Astrocyte of the spinal cord (primary cell): ENCODE results near the gene SLC25A18.
"Not testable (repeated sequence)": the region's sequence is repeated elsewhere in the genome, so short reads cannot be mapped to it uniquely, and the experiment has no call there.

Source experiments
- DNase-seq: peaks from one replicate; pipeline ENCODE4 v3.0.0; 2011; ENCODE audit warnings: low read depth, low spot score
- H3K4me3 ChIP-seq: 2 replicates; pipeline ENCODE4 v1.5.1; 2011; ENCODE audit warnings: low read depth, mild to moderate bottlenecking, low read length, moderate library complexity
- CTCF ChIP-seq: IDR thresholded peaks from 2 replicates; pipeline ENCODE4 v1.5.1; 2012; ENCODE audit warnings: low read depth, mild to moderate bottlenecking, low read length, inconsistent platforms
- in situ Hi-C: cut with HindIII; loops from 2 replicates; pipeline ENCODE4 v1.10.0; 2017; ENCODE audit warnings: low sequenced_read_pairs

SLC25A18 gene

GRCh38 chr22:17631076-17631565 is 67.8 kb downstream of the SLC25A18 start:
- no peak overlapping the region for H3K4me3 ChIP-seq
- no peak for TF ChIP-seq CTCF
- in situ Hi-C loops, result no loop called here
- DNase-seq, result no peak

- H3K4me3 ChIP-seq, result no peak overlapping the region
- peak; percentile 65 for DNase-seq
- in situ Hi-C loops, result no loop called here
- no peak for TF ChIP-seq CTCF
Measured at GRCh38 chr22:17633217-17633997, 70.1 kb downstream of the SLC25A18 start.

- no peak for TF ChIP-seq CTCF
- DNase-seq, result no peak
- no peak overlapping the region for H3K4me3 ChIP-seq
- in situ Hi-C loops, result no loop called here
Measured at GRCh38 chr22:17633998-17634323, 70.7 kb downstream of the SLC25A18 start.

- no peak for TF ChIP-seq CTCF
Measured at GRCh38 chr22:17634696-17635095, 71.4 kb downstream of the SLC25A18 start.

GRCh38 chr22:17636850-17637249 is 73.6 kb downstream of the SLC25A18 start:
- in situ Hi-C loops, H3K4me3 ChIP-seq, DNase-seq: not testable (repeated sequence)

More at GRCh38 chr22:17634696-17635095, 71.4 kb downstream of the SLC25A18 start:
- DNase-seq, result no peak
- H3K4me3 ChIP-seq, result no peak overlapping the region
- in situ Hi-C loops, result no loop called here

GRCh38 chr22:17637490-17638181 is 74.3 kb downstream of the SLC25A18 start:
- in situ Hi-C loops, result no loop called here
- no peak for DNase-seq
- no peak for TF ChIP-seq CTCF
- H3K4me3 ChIP-seq, result peak overlapping the region; percentile 99

GRCh38 chr22:17638182-17638431 is 74.8 kb downstream of the SLC25A18 start:
- no peak for DNase-seq
- H3K4me3 ChIP-seq, result peak overlapping the region; percentile 99
- in situ Hi-C loops, result no loop called here
- peak; percentile 9 for TF ChIP-seq CTCF
